Fibroblast of skin of left biceps (primary cell): Measurements from ENCODE around the gene UBN1.

Experiments
- DNase-seq, 2 experiments: peaks; one replicate each; pipeline ENCODE4 v3.0.0-alpha.2; 2013; ENCODE audit warnings: low read depth in 2 of 2

Gene UBN1

GRCh38 chr16:4846901-4847773, at the start of gene UBN1, which contains the start of gene GLYR1:
Gene UBN1 (plus strand): TSS chr16:4847481. CDS start chr16:4852918, 5,437 bp downstream.
Gene GLYR1 (minus strand): TSS chr16:4847288. CDS start chr16:4847265, 23 bp downstream.
- peak; percentile 84 to 88 for DNase-seq

GRCh38 chr16:4797805-4798252, 49.5 kb upstream of the UBN1 start:
- no peak for DNase-seq

- DNase-seq = no peak
Observed at GRCh38 chr16:4798456-4798855, 48.8 kb upstream of the UBN1 start.

GRCh38 chr16:4799171-4799855, 48.0 kb upstream of the UBN1 start:
- DNase-seq = no peak

- DNase-seq = no peak
Observed at GRCh38 chr16:4800290-4801041, 46.8 kb upstream of the UBN1 start.

- DNase-seq = no peak
Observed at GRCh38 chr16:4801051-4801961, 46.0 kb upstream of the UBN1 start.

- no peak for DNase-seq
Observed at GRCh38 chr16:4801962-4802658, 45.2 kb upstream of the UBN1 start, which contains the start of gene ROGDI. Gene ROGDI (minus strand): TSS chr16:4802633. CDS start chr16:4802571, 62 bp downstream.

- peak; percentile 71 to 72 for DNase-seq
Observed at GRCh38 chr16:4802659-4803287, 44.5 kb upstream of the UBN1 start.

GRCh38 chr16:4803401-4803844, 43.9 kb upstream of the UBN1 start:
- no peak for DNase-seq

GRCh38 chr16:4803898-4804762, 43.2 kb upstream of the UBN1 start:
- DNase-seq = no peak

GRCh38 chr16:4805231-4805630, 42.0 kb upstream of the UBN1 start:
- DNase-seq = no peak

- DNase-seq = no peak
Observed at GRCh38 chr16:4806280-4806679, 41.0 kb upstream of the UBN1 start.

GRCh38 chr16:4811242-4811641, 36.0 kb upstream of the UBN1 start:
- DNase-seq = no peak

- no peak for DNase-seq
Observed at GRCh38 chr16:4811773-4812172, 35.5 kb upstream of the UBN1 start.

GRCh38 chr16:4813251-4814003, 33.9 kb upstream of the UBN1 start:
- DNase-seq = no peak

- DNase-seq = no peak
Observed at GRCh38 chr16:4814046-4814445, 33.2 kb upstream of the UBN1 start.

- no peak for DNase-seq
Observed at GRCh38 chr16:4814542-4815173, 32.6 kb upstream of the UBN1 start.

GRCh38 chr16:4820652-4821051, 26.6 kb upstream of the UBN1 start:
- DNase-seq = no peak
